Measurements from ENCODE around the gene FBXW4. TPM values are rescaled to one million over a fixed set of nuclear protein-coding genes. Genes with fewer than 3 reads are reported as not detected.

FBXW4 gene
- total RNA-seq, 4 donors from 2014 or later, result 28.0 to 106 (median 58.1) TPM

- Histone ChIP-seq H3K4me3 (no peak overlapping the region), H3K27me3 (no peaks in the 10 kb centered on the region), H3K4me1 (peaks cover 0 to 3% (median 0%) of the 10 kb centered on the region in 4 donors), H3K36me3 (no peaks in the 10 kb centered on the region), H3K9me3 (no peaks in the 10 kb centered on the region), H3K27ac (peak overlapping the region in 1 of 4 donors; percentile 40)
- no peak for DNase-seq
- TF ChIP-seq CTCF (IDR thresholded peaks at IDR 0.05), result no peak
- no peak for TF ChIP-seq POLR2A (IDR thresholded peaks at IDR 0.05)
Observed at GRCh38 chr10:101726115-101726387, 31.1 kb upstream of the FBXW4 start.

- no peaks in the 10 kb centered on the region for H3K27me3 ChIP-seq
- peaks cover 0 to 3% (median 0%) of the 10 kb centered on the region in 4 donors for H3K4me1 ChIP-seq
- DNase-seq, result peak in 2 of 3 donors; percentile 66 to 68
- no peak overlapping the region for H3K4me3 ChIP-seq
- no peaks in the 10 kb centered on the region for H3K9me3 ChIP-seq
- no peaks in the 10 kb centered on the region for H3K36me3 ChIP-seq
- H3K27ac ChIP-seq, result peak overlapping the region in 1 of 4 donors; percentile 40
- peak in 2 of 6 experiments; percentile 18 to 23 for TF ChIP-seq CTCF (IDR thresholded peaks at IDR 0.05)
- TF ChIP-seq POLR2A (IDR thresholded peaks at IDR 0.05), result peak; percentile 16 to 52
Observed at GRCh38 chr10:101725296-101726114, 30.5 kb upstream of the FBXW4 start.

- no peak for DNase-seq
- H3K4me1 ChIP-seq, result peaks cover 0 to 3% (median 0%) of the 10 kb centered on the region in 4 donors
- H3K36me3 ChIP-seq, result no peaks in the 10 kb centered on the region
- H3K27me3 ChIP-seq, result no peaks in the 10 kb centered on the region
- no peak overlapping the region for H3K4me3 ChIP-seq
- no peaks in the 10 kb centered on the region for H3K9me3 ChIP-seq
- H3K27ac ChIP-seq, result no peak overlapping the region
- TF ChIP-seq CTCF (IDR thresholded peaks at IDR 0.05), result no peak
- no peak for TF ChIP-seq POLR2A (IDR thresholded peaks at IDR 0.05)
Observed at GRCh38 chr10:101724446-101724845, 29.5 kb upstream of the FBXW4 start.

GRCh38 chr10:101723176-101723575 is 28.2 kb upstream of the FBXW4 start:
- no peak overlapping the region for H3K4me3 ChIP-seq
- no peaks in the 10 kb centered on the region for H3K36me3 ChIP-seq
- no peak overlapping the region for H3K27ac ChIP-seq
- TF ChIP-seq CTCF (IDR thresholded peaks at IDR 0.05) (no peak), POLR2A (IDR thresholded peaks at IDR 0.05) (no peak)
- no peak for DNase-seq
- H3K9me3 ChIP-seq, result no peaks in the 10 kb centered on the region
- H3K4me1 ChIP-seq, result peaks cover 0 to 3% (median 0%) of the 10 kb centered on the region in 4 donors
- no peaks in the 10 kb centered on the region for H3K27me3 ChIP-seq

GRCh38 chr10:101721806-101722205 is 26.8 kb upstream of the FBXW4 start:
- Histone ChIP-seq H3K27ac (no peak overlapping the region), H3K36me3 (no peaks in the 10 kb centered on the region), H3K4me3 (no peak overlapping the region), H3K9me3 (no peaks in the 10 kb centered on the region), H3K27me3 (no peaks in the 10 kb centered on the region), H3K4me1 (peaks cover 0 to 3% (median 0%) of the 10 kb centered on the region in 4 donors)
- TF ChIP-seq POLR2A (IDR thresholded peaks at IDR 0.05) (no peak), CTCF (IDR thresholded peaks at IDR 0.05) (no peak)
- DNase-seq, result no peak
